Small intestine (tissue), 7 donors: Measurements from ENCODE around the gene CLK2. TPM values are rescaled to one million over a fixed set of nuclear protein-coding genes. Genes with fewer than 3 reads are reported as not detected.
A peak's percentile ranks its signal among the peaks of the same experiment; 100 is the strongest.

Experiments used
- DNase-seq, 2 donors: peaks; one replicate each; pipeline versions ENCODE4 v3.0.0 to v3.0.0-alpha.2; 2013
- FAIRE-seq: peaks from 2 replicates; lab custom pipeline; 2012; peaks lifted over from hg19 to GRCh38; lab: Jason Lieb, UNC
- H3K27ac ChIP-seq, 3 donors: one replicate each; pipeline ENCODE4 v1.5.1; 2013; ENCODE audit warnings: low read length in 2 of 3, mild to moderate bottlenecking in 2 of 3, control low read depth in 1 of 3, inconsistent platforms in 1 of 3, low read depth in 1 of 3, moderate library complexity in 1 of 3
- H3K27me3 ChIP-seq, 3 donors: one replicate each; pipeline ENCODE4 v1.6.1; 2013; ENCODE audit warnings: low read length in 3 of 3, inconsistent platforms in 1 of 3; ENCODE audit not compliant: control insufficient read depth in 3 of 3, insufficient read depth in 3 of 3
- H3K36me3 ChIP-seq, 3 donors: one replicate each; pipeline ENCODE4 v1.6.1; 2013; ENCODE audit warnings: low read length in 3 of 3, inconsistent platforms in 1 of 3, low read depth in 1 of 3, mild to moderate bottlenecking in 1 of 3, moderate library complexity in 1 of 3; ENCODE audit not compliant: control insufficient read depth in 3 of 3, insufficient read depth in 2 of 3
- H3K4me1 ChIP-seq, 3 donors: one replicate each; pipeline ENCODE4 v1.6.1; 2013; ENCODE audit warnings: low read length in 2 of 3, inconsistent platforms in 1 of 3, low read depth in 1 of 3, mild to moderate bottlenecking in 1 of 3, moderate library complexity in 1 of 3; ENCODE audit not compliant: control insufficient read depth in 3 of 3, insufficient read depth in 2 of 3
- H3K4me3 ChIP-seq, 3 donors: one replicate each; pipeline ENCODE4 v1.5.1; 2013; ENCODE audit warnings: low read length in 3 of 3, control low read depth in 1 of 3, inconsistent platforms in 1 of 3, low read depth in 1 of 3, mild to moderate bottlenecking in 1 of 3, moderate library complexity in 1 of 3
- H3K9me3 ChIP-seq, 2 donors: one replicate each; pipeline ENCODE4 v1.6.1; 2013; ENCODE audit warnings: low read depth in 1 of 2, low read length in 1 of 2; ENCODE audit not compliant: control insufficient read depth in 2 of 2, insufficient read depth in 1 of 2
- WGBS, 3 donors: extraction: QIAGEN DNeasy Blood & Tissue Kit; methylation state at CpG; one replicate each; pipeline ENCODE4 v1.1.7; 2013; 5-methylcytosine and 5-hydroxymethylcytosine counted together
- polyA plus RNA-seq, 4 donors: library from polyadenylated mRNA; stranded (reverse) in 3 of 4; unstranded in 1 of 4; fragments of 200-250 nt in 3 of 4; fragments of 120-200 nt in 1 of 4; gene quantifications; one replicate each; pipeline versions ENCODE4 v1.2.1 to v1.2.3, GENCODE V29; 2013
- donor health status: healthy with polysubstance abuse.
- donor health status: control.
- donor health status: control.
- donor health status: Bipolar disorder and iron deficiency.
- donor health status: healthy.

The CLK2 gene
- polyA plus RNA-seq, 4 donors = 27.0 to 66.9 (median 37.7) TPM

GRCh38 chr1:155304558-155305063 lies 31.3 kb upstream of the CLK2 start:
- FAIRE-seq = no peak
- 49 to 71% (median 54%) methylated on average over 11 of the region's 11 CpGs for WGBS, 3 donors
- H3K27ac ChIP-seq = no peak overlapping the region
- H3K27me3 ChIP-seq = no peaks in the 10 kb centered on the region
- H3K4me1 ChIP-seq = peaks cover 0 to 31% (median 4%) of the 10 kb centered on the region in 3 donors
- no peaks in the 10 kb centered on the region for H3K36me3 ChIP-seq
- no peaks in the 10 kb centered on the region for H3K9me3 ChIP-seq
- DNase-seq = peak in 1 of 2 donors; percentile 31
- no peak overlapping the region for H3K4me3 ChIP-seq

GRCh38 chr1:155301342-155301841 lies 28.1 kb upstream of the CLK2 start, which contains the start of gene PKLR:
Gene PKLR (minus strand): TSS chr1:155301438. CDS start chr1:155301395, 43 bp downstream.
- Histone ChIP-seq H3K4me1 (peaks cover 0 to 28% (median 4%) of the 10 kb centered on the region in 3 donors), H3K4me3 (peak within 1 kb of the TSS in 1 of 3 donors; percentile 18), H3K27ac (peak within 1 kb of the TSS; percentile 9 to 91 (median 79)), H3K9me3 (no peaks in the 10 kb centered on the region), H3K36me3 (peaks cover 0 to under 1% (median 0%) of the 10 kb centered on the region in 3 donors), H3K27me3 (peaks cover 0 to 11% (median 0%) of the 10 kb centered on the region in 3 donors)
- DNase-seq (no peak), FAIRE-seq (no peak)
- WGBS, 3 donors = 74 to 89% (median 75%) methylated on average over 5 of the region's 5 CpGs

- H3K36me3 ChIP-seq = peaks cover 0 to 7% (median 0%) of the 10 kb centered on the region in 3 donors
- peak overlapping the region in 1 of 3 donors; percentile 18 for H3K4me3 ChIP-seq
- peaks cover 0 to 16% (median 5%) of the 10 kb centered on the region in 3 donors for H3K27me3 ChIP-seq
- peak overlapping the region; percentile 9 to 91 (median 79) for H3K27ac ChIP-seq
- FAIRE-seq (no peak), DNase-seq (peak; percentile 90 to 91)
- H3K9me3 ChIP-seq = no peaks in the 10 kb centered on the region
- H3K4me1 ChIP-seq = peaks cover 0 to 30% (median 4%) of the 10 kb centered on the region in 3 donors
- WGBS, 3 donors = 23 to 71% (median 42%) methylated on average over 9 of the region's 9 CpGs
These were observed 27.4 kb upstream of the CLK2 start for GRCh38 chr1:155300553-155301329.

- Histone ChIP-seq H3K27me3 (peaks cover 0 to 24% (median 10%) of the 10 kb centered on the region in 3 donors), H3K27ac (peak overlapping the region in 1 of 3 donors; percentile 73), H3K4me3 (peak overlapping the region in 1 of 3 donors; percentile 2), H3K36me3 (peaks cover 0 to 14% (median 0%) of the 10 kb centered on the region in 3 donors), H3K9me3 (peaks cover 0 to 4% of the 10 kb centered on the region in 2 donors), H3K4me1 (peaks cover 0 to 37% (median 4%) of the 10 kb centered on the region in 3 donors)
- WGBS, 3 donors = 90 to 95% (median 91%) methylated on average over 8 of the region's 8 CpGs
- FAIRE-seq = no peak
- no peak for DNase-seq
These were observed 26.7 kb upstream of the CLK2 start for GRCh38 chr1:155300024-155300423.

GRCh38 chr1:155297384-155297783 lies 24.1 kb upstream of the CLK2 start:
- Histone ChIP-seq H3K9me3 (peaks cover 0 to 4% of the 10 kb centered on the region in 2 donors), H3K27me3 (peaks cover 0 to 42% (median 15%) of the 10 kb centered on the region in 3 donors), H3K36me3 (peaks cover 0 to 36% (median 0%) of the 10 kb centered on the region in 3 donors), H3K4me3 (no peak overlapping the region), H3K27ac (no peak overlapping the region), H3K4me1 (peaks cover 0 to 30% (median 4%) of the 10 kb centered on the region in 3 donors)
- no peak for DNase-seq
- WGBS, 3 donors = 69 to 90% (median 84%) methylated on average over 7 of the region's 7 CpGs
- FAIRE-seq = no peak

GRCh38 chr1:155296661-155297060 lies 23.4 kb upstream of the CLK2 start:
- H3K27me3 ChIP-seq = peaks cover 0 to 42% (median 15%) of the 10 kb centered on the region in 3 donors
- no peak overlapping the region for H3K4me3 ChIP-seq
- DNase-seq (no peak), FAIRE-seq (no peak)
- WGBS, 3 donors = 72 to 84% (median 84%) methylated on average over 3 of the region's 3 CpGs
- H3K36me3 ChIP-seq = peaks cover 0 to 40% (median 0%) of the 10 kb centered on the region in 3 donors
- no peak overlapping the region for H3K27ac ChIP-seq
- H3K4me1 ChIP-seq = peaks cover 0 to 26% (median 4%) of the 10 kb centered on the region in 3 donors
- peaks cover 0 to 4% of the 10 kb centered on the region in 2 donors for H3K9me3 ChIP-seq

- H3K4me3 ChIP-seq = no peak overlapping the region
- H3K9me3 ChIP-seq = peaks cover 0 to 4% of the 10 kb centered on the region in 2 donors
- H3K27me3 ChIP-seq = peaks cover 0 to 42% (median 15%) of the 10 kb centered on the region in 3 donors
- DNase-seq (no peak), FAIRE-seq (no peak)
- H3K27ac ChIP-seq = no peak overlapping the region
- peaks cover 0 to 46% (median 0%) of the 10 kb centered on the region in 3 donors for H3K36me3 ChIP-seq
- WGBS, 3 donors = 87 to 92% (median 90%) methylated on average over 7 of the region's 7 CpGs
- peaks cover 0 to 19% (median 4%) of the 10 kb centered on the region in 3 donors for H3K4me1 ChIP-seq
These were observed 22.6 kb upstream of the CLK2 start for GRCh38 chr1:155295942-155296267.
